Left ventricle myocardium inferior (tissue), 1 donor: Measurements from ENCODE around the gene MAPK8IP3. TPM values are rescaled to one million over a fixed set of nuclear protein-coding genes. Genes with fewer than 3 reads are reported as not detected.

Source experiments
- DNase-seq: peaks from one replicate; pipeline ENCODE4 v3.0.0-alpha.2; 2020
- H3K27ac ChIP-seq: fragments of 200-600 bp; replicated peaks from 2 replicates; pipeline ENCODE4 v1.8.0; 2021
- H3K27me3 ChIP-seq: fragments of 200-600 bp; 2 replicates; pipeline ENCODE4 v1.8.0; 2021; ENCODE audit warnings: low read depth
- H3K36me3 ChIP-seq: fragments of 200-600 bp; 2 replicates; pipeline ENCODE4 v1.8.0; 2021
- H3K4me1 ChIP-seq: fragments of 200-600 bp; 2 replicates; pipeline ENCODE4 v1.8.0; 2021
- H3K4me3 ChIP-seq: fragments of 200-600 bp; 2 replicates; pipeline ENCODE4 v1.8.0; 2021; ENCODE audit warnings: mild to moderate bottlenecking, moderate library complexity
- H3K9me3 ChIP-seq: fragments of 200-600 bp; replicated peaks from 2 replicates; pipeline ENCODE4 v1.8.0; 2021
- intact Hi-C: fragments of 100-400 bp; cut with micrococcal nuclease; formaldehyde crosslinking; loops from one replicate; pipeline ENCODE4 v1.11.0; 2022
- total RNA-seq: library from RNA; stranded (reverse); fragmentation: NEBNext Ultra II Directional; extraction: Animal tissue kit (Norgen Biotek cat#: 25700); gene quantifications from one replicate; pipeline ENCODE4 v1.2.1, GENCODE V29; 2021
- TF ChIP-seq, protein P1 (sequence below): fragments of 200-600 bp; IDR thresholded peaks from 2 replicates; pipeline ENCODE4 v1.8.0; 2021; ENCODE audit warnings: antibody characterized with exemption, mild to moderate bottlenecking, borderline replicate concordance
- donor health status: DM: no; HTN: yes; CAD: no; lungs with severe emphysema.

Gene MAPK8IP3
- total RNA-seq, 1 donor from 2014 or later: 56.0 TPM

DNA sequence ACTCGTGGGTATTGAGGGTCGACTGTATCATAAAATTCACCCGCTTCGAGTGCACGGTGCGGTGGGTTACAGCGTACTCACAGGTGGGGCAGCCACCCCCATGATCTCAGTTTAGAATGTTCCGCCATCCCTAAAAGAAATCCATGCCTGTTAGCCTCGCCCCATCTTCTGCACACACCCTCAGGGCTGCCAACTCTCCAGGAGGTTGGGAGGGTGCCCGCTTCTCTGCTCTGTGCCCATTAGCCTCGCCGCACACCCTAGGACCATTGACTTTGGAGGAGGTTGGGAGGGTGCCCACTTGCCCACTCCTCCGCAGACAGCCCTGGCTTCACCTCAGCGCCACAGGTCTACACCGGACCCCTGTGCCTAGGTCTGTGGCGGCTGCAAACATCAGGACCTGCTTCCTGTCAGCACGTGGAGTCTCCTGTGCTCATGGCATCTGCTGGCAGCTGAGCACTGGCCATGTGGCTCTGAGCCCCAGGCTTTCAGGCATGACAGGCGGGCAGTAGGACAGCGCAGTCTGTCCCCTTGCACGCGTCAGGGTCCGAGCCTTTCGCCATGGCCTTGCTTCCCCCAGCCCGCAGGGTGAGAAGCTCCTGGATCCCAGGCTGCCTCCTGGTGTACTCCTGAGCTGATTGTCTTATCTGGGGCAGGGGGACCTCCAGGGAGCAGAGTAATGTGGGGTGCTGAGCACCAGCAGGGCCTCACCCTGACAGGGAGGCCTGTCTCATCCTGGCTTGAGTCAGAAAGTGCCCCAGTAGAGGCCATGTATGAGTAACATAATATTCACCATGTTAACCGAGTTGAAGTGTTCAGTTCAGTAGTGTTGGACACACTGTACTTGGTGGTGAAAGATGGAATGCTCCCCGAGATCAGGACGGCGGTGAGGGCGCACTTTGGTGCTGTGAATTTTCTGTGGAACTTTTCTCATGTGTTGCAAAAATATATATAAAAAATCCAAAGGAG, 43.4 kb downstream of the MAPK8IP3 start:
- Histone ChIP-seq H3K4me1 (no peaks in the 10 kb centered on the region), H3K27me3 (no peaks in the 10 kb centered on the region), H3K4me3 (no peak overlapping the region), H3K9me3 (no peaks in the 10 kb centered on the region), H3K27ac (no peak overlapping the region), H3K36me3 (peaks cover 95% of the 10 kb centered on the region)
- no peak for DNase-seq
- TF ChIP-seq, protein P1, sequence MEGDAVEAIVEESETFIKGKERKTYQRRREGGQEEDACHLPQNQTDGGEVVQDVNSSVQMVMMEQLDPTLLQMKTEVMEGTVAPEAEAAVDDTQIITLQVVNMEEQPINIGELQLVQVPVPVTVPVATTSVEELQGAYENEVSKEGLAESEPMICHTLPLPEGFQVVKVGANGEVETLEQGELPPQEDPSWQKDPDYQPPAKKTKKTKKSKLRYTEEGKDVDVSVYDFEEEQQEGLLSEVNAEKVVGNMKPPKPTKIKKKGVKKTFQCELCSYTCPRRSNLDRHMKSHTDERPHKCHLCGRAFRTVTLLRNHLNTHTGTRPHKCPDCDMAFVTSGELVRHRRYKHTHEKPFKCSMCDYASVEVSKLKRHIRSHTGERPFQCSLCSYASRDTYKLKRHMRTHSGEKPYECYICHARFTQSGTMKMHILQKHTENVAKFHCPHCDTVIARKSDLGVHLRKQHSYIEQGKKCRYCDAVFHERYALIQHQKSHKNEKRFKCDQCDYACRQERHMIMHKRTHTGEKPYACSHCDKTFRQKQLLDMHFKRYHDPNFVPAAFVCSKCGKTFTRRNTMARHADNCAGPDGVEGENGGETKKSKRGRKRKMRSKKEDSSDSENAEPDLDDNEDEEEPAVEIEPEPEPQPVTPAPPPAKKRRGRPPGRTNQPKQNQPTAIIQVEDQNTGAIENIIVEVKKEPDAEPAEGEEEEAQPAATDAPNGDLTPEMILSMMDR: no peak
- intact Hi-C loops: no loop called here

DNA sequence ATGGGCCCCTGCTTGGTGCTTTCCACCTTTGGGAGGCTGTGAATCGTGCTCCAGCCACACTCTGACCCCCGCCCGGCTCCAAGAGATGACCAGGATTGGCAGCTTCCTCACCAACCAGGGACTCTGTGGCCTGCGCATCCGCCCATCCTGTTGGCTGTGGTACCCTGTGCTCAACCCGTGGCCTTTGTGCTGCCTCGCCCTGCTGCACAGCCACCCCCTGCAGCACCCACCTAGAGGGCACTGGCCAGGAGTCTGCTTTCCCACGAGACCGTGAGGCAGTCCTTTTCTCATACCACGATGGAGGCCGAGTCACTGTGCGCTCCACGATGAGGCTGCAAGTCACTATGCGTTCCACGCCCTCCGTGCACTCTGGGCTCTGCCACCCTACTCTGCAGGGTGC, 46.0 kb downstream of the MAPK8IP3 start:
- H3K36me3 ChIP-seq: peaks cover 87% of the 10 kb centered on the region
- no peak overlapping the region for H3K27ac ChIP-seq
- no peak for DNase-seq
- intact Hi-C loops: no loop called here
- no peaks in the 10 kb centered on the region for H3K9me3 ChIP-seq
- H3K4me3 ChIP-seq: no peak overlapping the region
- TF ChIP-seq, protein P1: no peak
- no peaks in the 10 kb centered on the region for H3K4me1 ChIP-seq
- H3K27me3 ChIP-seq: no peaks in the 10 kb centered on the region

DNA sequence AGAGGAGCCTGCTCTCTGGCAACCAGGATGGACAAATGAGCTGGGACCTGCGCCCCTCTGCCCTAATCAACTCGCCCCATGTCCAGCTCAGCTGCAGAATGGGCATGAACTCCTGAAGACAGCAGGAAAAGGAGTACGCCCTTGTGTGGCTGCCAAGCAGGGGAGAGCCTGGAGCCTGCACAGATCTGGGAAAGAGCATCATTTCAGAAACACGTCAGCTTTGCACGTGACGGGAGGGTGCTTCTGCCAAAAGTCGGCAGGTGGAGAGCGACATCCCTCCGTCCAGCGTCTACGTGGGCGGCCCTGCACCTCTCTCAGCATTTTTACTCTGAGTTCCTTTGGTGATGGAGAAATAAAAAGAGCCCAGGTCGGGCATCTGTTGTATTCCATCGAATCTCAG, 46.9 kb downstream of the MAPK8IP3 start:
- intact Hi-C loops: no loop called here
- no peaks in the 10 kb centered on the region for H3K9me3 ChIP-seq
- no peaks in the 10 kb centered on the region for H3K4me1 ChIP-seq
- no peaks in the 10 kb centered on the region for H3K27me3 ChIP-seq
- TF ChIP-seq, protein P1: no peak
- H3K4me3 ChIP-seq: no peak overlapping the region
- H3K27ac ChIP-seq: no peak overlapping the region
- peaks cover 87% of the 10 kb centered on the region for H3K36me3 ChIP-seq
- no peak for DNase-seq

DNA sequence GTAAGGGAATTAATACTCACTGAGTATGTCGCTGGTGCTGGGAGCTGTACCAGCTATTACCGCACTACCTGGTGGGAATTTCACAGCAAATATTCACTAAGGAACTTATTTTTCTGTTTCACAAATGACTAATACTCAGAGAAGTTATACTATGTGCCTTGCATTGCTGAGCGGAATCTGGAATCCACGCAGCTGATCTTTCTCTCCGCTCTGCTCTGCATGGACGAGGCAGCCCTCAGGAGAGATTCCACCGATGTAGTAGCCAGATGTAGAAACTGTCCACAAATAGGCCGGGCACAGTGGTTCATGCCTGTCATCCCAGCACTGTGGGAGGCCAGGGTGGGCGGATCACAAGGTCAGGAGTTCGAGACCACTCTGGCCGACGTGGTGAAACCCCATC, 48.2 kb downstream of the MAPK8IP3 start:
- Histone ChIP-seq H3K4me1 (no peaks in the 10 kb centered on the region), H3K36me3 (peaks cover 87% of the 10 kb centered on the region)

DNA sequence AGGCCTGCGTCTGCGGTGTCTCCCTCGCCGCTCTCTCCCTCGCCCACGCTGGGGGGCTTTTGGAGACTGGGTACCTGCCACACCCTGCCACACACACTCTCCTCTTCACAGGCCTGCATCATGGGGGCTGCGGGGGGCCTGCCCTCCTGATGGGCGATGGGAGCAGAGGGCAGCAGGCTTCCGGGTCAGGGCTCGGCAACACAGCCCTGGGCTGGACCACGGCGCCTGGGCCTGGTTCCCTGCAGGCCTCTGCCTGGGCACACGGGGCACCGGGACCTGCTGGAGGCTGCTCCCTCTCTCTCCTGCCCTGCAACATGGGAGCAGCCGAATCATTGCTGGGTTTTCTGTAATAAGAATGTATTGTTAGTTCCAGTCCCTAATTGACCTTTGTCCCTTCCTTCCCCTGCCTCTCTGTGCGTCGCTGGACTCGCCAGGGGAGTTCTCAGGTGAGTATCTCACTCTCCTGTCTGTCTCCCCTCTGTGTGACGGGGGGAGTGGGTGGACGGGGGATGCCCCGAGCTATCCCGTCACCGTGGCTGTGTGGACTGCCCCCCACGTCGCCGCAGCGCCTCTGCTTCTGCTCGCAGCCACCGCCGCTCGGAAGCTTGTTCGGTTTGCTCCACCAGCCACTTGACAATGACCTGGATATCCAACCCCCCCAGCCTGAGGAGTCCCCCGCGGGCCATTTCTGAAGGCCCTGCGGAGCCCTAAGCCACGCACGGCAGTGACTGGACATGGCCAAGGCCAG, 51.9 kb downstream of the MAPK8IP3 start:
- TF ChIP-seq, protein P1: no peak
- H3K27ac ChIP-seq: no peak overlapping the region
- peaks cover 83% of the 10 kb centered on the region for H3K36me3 ChIP-seq
- no peak for DNase-seq
- H3K9me3 ChIP-seq: no peaks in the 10 kb centered on the region
- H3K4me3 ChIP-seq: no peak overlapping the region
- no peaks in the 10 kb centered on the region for H3K4me1 ChIP-seq
- H3K27me3 ChIP-seq: no peaks in the 10 kb centered on the region
- intact Hi-C loops: no loop called here

More for the DNA sequence above, 48.2 kb downstream of the MAPK8IP3 start:
- no peak overlapping the region for H3K27ac ChIP-seq
- H3K27me3 ChIP-seq: no peaks in the 10 kb centered on the region
- no peak for DNase-seq
- TF ChIP-seq, protein P1: no peak
- no peaks in the 10 kb centered on the region for H3K9me3 ChIP-seq
- intact Hi-C loops: no loop called here
- no peak overlapping the region for H3K4me3 ChIP-seq
